NCI-H187 (cell line): ENCODE results near the gene TCOF1.

Experiments used
- DNase-seq, 2 experiments: peaks; one replicate each; lab custom pipeline; 2025; lab: John Stamatoyannopoulos, UW

Gene TCOF1

DNA sequence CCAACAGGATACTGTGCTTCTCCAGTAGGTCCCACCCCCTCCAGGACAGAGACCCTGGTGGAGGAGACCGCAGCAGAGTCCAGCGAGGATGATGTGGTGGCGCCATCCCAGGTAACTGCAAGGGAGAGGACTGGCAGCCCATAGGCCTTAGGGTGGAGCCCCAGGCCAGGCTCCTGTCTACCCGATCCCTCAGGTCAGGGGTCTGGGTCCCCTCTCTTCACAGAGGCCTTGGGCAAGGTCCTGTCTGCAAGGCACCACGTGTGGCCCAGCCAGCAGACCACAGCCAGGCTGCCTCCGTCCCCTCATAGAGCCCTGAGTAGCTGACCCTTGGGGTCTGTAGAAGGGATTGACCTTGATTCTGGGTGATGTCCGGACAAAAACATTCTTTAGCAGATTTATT lies 35.2 kb downstream of the TCOF1 start:
- no peak for DNase-seq

DNA sequence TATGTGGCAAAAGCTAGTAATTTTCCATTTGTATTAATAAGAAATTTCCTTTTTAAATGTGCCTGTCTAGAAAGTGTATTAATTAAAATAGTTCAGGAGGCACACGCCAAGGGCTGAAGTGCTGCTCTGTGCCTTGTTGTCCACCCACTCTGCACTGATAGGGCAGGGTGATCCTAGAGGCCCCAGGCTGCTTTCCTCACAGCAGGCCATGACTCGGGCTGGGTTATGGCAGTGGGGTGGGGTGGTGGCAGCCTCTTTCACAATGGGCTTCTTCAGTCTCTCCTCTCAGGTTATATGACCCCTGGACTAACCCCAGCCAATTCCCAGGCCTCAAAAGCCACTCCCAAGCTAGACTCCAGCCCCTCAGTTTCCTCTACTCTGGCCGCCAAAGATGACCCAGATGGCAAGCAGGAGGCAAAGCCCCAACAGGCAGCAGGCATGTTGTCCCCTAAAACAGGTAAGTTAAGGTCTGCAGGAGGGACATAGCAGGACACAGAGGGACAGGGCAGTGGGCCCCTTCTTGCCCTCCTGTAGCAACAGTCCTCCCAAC lies 35.7 kb downstream of the TCOF1 start:
- no peak for DNase-seq

DNA sequence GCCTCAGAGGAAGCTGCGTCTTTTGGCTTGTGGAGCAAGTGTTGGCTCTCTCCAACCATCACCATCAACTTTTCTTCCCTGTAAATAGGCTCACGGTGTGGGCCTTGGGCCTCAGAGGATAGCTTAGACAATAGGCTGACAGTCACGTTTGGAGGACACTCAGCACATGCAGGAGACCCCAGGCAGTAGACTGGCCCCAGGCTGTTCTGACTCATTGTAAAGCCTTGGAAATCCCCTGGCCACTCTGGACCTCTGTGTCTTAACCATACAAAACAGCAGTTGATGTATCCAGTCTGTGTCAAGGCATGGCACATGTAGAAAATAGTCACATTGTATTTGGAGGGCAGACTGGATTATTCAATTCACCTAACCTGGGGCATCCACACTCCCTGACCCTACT lies 36.6 kb downstream of the TCOF1 start:
- no peak for DNase-seq

DNA sequence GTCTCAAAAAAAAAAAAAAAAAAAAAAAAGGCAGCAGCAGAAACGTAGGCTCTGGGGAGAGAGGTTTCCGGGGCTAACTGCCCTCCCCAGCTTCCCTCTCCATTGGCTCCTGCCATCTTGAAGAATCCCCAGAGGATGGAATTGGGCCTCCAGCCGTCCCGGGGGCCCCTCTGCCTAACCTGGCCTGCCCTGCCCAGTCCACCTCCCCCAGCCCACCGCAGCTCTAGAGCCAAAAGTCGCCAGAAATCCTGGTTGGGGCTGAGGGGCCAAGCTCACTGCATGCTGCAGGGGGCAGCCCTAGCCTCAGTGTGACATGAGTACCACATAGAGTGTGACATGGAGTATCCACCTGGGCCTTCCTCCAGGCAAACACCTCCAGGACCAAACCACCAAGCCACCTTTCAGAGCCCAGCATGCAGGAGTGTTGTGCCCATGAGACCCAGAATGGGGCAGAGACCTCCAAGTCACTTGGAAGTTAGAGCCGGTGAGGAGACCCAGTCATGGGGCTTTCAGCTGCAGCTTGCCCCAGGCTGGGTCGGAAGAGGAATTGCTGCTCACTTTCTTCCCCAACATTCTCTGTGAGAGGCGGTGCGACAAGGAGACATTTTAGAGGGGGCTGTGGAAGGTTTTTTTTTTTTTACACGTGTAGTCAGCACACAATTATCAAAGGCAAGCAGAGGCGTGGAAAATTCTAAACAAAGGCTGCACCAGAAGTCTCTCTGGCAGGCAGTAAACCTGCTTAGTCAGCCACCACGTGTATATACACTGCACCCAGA lies 37.6 kb downstream of the TCOF1 start:
- no peak for DNase-seq

DNA sequence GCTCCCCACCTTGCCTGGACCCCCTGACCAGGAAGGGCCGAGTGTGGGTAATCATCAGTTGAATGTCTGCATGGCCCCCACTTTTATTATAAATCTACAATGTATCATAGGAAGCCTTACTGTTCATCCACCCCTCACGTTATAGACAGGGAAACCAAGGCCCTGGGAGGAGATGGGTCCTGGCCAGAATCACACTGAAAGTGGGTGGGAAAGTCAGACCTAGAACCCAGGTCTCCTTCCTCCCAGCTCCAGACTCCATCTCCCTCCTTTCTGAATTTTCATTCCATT lies 38.1 kb downstream of the TCOF1 start:
- no peak for DNase-seq

DNA sequence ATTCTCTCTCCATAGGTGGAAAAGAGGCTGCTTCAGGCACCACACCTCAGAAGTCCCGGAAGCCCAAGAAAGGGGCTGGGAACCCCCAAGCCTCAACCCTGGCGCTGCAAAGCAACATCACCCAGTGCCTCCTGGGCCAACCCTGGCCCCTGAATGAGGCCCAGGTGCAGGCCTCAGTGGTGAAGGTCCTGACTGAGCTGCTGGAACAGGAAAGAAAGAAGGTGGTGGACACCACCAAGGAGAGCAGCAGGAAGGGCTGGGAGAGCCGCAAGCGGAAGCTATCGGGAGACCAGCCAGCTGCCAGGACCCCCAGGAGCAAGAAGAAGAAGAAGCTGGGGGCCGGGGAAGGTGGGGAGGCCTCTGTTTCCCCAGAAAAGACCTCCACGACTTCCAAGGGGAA lies 38.8 kb downstream of the TCOF1 start:
- no peak for DNase-seq

DNA sequence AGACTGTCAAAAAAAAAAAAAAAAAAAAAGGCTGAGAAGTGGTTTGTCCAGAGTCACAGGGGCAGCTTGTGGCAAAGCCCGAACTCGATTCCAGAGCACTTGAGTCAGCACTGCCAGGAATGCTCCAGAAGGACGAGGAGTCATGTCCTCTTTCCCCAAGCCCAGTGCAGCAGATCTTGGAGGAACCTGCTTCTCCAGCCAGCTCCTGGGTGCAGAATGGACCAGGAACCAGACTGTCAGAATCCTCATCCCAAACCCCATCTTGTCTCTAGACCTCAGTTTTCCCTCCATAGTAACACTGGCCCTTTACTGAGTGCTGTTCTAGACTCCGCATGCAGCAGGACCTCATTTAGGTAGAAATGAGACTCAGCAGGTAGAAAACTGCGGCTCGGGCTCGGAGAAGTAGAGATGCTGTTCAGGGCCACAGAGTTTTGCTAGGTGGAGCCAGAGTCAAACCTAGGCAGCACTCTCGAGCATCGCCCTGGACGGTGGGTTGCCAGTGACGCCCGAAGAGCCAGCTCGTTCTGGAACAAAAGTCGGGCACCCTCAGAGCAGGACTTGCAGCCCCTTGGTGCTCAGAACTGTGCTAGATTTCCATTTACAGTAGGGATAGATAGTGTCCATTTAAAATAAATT lies 39.8 kb downstream of the TCOF1 start:
- no peak for DNase-seq

DNA sequence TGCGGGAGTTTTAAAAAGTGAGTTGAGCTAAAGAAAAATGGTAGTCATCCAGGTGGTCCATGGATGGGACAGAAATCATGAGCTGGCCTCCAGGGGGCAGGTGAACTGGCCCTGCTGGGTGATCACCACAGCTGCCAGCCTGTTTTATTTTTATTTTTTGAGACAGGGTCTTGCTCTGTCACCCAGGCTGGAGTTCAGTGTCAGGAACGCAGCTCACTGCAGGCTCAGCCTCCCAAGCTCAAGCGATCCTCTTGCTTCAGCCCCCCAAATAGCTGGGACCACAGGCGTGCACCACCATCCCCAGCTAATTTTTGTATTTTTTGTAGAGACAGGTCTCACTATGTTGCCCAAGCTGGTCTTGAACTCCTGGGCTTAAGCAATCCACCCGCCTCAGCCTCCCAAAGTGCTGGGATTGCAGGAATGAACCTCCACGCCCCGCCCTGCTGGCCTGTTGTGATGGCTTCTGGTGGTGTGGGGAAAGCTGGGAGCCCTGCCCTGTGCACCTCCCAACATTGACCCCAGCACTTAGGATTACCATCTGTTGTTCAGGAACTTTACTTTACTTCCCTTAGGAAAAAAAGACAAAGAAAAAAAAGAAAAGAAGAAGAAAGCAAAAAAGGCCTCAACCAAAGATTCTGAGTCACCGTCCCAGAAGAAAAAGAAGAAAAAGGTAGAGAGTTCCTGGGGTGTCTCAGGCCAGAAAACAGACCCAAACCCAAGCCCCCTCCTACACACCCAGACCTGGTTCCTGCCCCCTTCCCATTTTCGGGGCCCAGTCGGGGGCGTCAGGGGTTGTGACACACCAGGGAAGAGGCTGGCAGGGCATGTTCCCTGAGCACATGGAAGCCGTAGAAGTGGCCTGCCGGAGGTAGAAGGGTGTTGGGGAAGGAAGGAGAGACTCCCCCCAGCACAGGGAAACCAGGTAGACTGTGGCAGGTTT lies 40.6 kb downstream of the TCOF1 start:
- DNase-seq, result no peak

DNA sequence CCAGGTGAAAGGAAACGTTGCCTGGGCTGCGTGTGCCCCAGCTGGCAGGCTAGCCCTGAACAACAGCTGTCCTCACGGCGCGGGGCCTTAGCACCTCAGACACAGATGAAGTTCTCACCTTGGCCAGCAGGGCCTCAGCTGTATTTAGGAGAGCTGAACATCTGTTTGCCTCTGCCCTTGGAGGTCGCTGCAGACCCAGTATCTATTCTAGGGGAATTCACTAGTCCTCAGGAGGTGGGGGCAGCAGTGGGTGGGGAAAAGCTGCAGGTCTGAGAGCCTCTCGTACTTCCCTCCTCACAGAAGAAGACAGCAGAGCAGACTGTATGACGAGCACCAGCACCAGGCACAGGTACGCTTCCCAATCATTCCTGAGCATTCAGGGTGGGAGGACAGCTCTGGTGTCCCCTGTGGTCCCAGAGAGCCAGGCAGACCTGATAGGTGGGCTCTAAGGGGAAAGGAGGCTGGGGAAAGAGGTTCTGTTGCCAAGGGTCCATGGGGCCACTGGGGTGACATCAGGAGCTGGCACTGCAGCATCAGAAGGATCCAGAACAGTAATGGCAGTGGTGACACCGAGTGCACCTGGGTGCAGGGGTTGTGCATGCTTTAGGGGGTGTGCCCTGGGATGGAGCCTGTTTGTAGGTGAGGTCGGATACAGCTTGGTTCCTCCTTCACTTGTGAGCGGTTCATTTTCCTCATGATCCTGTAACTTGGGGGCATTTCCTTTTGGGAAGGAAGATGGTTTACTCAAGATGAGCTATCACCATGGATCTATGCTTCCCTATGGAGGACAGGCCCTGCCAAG lies 41.4 kb downstream of the TCOF1 start:
- no peak for DNase-seq

DNA sequence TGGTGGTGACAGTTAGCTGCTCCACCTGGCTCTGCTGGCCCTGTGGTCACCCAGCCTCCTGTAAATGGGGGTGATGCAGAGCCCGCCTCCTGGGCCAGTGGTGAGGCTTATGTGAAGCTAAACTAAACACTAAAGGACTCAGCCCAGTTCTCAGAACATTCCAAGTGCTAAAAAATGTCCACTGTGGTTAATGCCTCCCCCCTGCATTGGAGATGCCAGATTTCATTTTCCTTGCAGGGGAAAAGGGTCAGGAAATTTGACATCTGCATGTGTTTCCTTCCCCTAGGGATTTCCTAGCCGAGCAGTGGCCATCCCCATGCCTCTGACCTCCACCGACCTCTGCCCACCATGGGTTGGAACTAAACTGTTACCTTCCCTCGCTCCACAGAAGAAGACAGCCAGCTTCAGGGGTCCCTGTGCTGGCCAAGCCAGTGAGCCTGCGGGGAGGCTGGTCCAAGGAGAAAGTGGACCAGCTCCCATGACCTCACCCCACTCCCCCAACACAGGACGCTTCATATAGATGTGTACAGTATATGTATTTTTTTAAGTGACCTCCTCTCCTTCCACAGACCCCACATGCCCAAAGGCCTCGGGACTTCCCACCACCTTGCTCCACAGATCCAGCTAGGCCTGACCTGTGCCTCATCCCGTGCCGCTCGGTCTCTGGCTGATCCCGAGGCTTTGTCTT lies 42.2 kb downstream of the TCOF1 start:
- no peak for DNase-seq

DNA sequence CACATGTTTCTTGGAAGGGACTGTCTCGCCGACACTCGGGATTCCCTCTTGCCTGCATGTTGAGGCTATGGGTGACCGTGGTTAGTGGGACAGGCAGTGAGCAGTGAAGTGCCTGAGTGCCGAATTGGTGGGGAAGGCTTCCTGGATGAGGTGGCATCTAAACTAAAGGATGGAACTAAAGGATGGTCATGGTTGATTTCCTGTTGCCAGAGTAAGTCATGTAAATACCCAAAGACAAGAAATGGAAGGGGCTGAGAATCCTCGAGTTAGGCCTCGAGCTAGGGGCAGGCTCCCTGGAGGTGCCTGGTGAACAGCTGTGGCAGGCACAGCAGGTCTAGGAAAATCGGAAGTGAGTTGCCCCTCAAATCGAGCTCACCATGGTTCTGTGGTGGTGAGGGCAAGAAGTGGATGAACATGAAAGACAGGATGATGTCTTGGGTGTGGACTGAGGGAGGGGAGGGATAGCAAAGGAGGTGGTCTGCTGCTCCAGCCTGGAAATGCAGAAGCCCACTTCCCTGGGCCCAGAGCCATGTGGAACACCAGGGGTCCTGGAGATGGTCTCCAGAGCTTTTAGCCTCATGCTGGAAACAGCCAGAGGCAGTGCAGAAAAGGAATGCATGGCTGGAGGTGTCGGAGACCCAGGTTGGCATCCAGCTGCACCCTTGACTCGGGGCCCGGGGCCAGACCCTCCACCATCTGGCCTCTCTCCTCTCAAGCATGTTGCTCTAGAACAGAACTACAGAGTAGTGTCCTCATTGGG lies 43.0 kb downstream of the TCOF1 start:
- no peak for DNase-seq

DNA sequence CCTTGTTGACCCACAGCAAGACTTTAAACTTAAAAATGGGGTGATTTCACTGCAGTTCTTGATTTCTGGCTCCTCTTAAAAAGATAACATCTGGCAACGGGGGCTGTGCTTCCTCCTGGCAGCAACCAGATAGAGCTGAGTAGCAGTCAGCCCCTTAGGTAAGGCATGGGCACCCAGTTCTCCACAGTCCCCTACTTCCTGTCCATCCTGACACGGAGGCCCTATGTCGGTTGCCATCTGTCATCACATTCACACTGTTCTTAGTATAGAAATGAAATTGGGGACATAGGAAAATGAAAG lies 43.5 kb downstream of the TCOF1 start:
- DNase-seq, result no peak

DNA sequence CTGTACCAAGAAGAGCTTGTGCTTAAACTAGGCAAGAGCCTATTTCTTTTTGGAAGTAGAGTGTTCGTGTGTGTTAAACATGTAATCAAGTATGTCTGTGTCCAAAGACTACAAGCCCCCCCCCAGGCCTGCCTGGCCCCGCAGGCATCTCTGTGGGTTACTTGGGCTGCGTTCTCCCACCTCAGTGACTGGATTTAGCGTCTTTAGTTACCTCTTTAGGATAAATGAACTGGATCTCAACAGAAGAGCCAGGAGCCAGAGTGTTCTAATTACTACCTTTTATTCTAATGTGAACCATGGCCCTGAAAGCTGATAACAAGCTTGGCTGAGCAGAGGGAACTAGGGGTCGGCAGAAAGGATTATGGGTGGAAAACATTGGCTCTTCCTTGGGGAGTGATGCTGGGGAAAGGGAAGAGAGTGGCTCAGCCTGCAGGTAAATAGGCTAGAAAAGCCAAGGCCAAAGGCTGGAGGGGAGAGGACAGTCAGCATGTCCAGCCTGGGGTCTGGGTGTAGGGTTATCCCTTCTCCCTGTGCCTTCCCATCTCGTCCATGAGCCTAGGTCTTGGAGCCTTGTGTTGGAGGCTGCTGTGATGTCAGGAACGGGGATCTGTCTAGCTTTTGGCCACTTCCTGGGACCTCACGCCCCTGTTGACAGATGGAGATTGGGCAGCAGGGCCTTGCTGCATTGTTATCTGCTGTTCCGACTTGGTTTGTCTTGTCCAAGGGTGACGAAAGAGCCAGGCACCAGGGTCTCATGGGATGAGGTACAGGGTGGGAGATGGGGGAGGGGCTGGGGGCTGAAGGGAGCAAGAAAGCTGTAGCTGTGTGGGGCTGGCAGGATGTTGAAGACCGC lies 44.1 kb downstream of the TCOF1 start:
- DNase-seq, result no peak

DNA sequence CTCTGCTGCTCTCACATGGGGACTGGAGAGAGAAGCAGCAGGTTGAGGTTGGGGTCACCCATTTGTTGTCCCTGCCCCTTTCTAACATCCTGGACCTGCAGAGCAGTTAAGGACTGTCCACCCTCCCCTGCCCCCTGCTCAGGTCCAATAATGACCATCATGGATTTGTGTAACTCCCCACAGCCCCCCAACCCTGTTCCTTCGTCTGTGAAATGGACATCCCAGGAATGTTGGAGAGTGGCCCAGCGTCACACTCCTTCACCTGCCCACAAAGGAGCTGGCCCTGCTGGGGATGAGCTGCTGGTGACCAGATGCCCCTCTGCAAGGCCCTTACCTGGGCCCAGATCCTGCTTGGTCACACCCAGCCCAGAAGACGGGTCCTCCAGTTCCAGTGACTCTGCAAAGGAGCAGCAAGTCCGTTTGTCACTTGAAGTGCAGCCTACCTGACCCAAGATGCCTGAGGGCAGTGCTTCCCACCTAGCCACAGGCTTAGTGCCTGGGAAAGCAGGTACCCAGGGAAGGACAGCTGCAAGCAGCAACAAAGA lies 44.8 kb downstream of the TCOF1 start:
- no peak for DNase-seq

DNA sequence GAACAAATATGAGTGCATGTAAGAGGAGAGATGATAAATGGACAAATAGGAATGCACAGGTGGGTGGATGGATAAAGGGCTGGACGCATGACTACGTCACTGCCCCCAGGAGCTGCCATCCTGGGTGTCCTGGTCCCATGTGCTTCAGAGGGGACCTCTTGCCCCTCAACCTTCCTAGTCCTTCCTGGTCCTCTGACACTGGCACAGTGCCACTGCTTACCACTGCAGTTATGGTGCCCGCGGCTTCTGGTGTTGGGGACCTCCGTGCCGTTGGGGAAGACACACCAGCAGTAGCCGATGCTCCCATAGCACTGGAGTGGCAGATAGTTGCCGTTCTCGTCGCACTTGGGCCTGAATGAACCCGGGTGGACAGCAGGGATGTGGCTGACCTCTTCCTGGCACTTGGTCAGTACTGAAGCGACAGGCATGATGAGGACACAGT lies 45.4 kb downstream of the TCOF1 start:
- DNase-seq, result no peak

DNA sequence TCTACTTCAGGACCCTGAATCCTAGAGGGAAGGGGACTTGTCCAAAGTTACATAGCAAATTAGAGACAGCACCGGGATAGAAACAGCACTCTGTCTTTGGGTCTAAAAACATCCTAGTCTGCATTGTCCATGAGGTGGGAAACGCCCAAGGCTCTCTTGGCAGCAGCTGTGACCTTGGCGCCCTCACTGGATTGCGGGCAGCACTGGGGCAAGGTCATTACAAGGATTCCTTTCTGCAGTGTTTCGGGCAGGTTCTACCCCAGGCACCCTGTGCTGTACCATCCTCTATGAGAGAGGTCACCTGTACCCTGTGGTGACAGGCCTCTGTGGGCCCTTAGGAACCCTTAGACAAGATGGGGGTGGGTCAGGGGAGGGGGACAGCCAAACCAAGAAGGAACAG lies 46.6 kb downstream of the TCOF1 start:
- DNase-seq, result no peak

DNA sequence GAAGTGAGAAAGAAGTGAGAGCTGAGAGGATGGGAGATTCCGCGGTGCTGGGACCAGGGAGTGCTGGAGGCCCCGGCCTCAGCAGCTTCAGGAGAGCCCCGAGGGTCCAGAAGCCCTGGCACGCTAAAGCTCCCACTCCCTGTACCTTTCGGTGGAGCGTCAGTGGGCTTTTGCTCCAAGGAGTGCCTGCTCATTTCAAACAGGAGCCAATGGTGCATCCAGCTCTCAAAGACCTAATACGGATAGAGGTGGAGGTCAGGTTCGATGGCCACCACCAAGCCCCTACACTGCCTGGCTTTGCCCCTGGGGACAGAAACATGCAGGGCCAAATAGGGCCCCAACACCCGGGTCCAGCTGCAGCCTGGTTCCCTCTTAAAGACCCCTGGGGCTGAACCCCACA lies 47.0 kb downstream of the TCOF1 start:
- no peak for DNase-seq

DNA sequence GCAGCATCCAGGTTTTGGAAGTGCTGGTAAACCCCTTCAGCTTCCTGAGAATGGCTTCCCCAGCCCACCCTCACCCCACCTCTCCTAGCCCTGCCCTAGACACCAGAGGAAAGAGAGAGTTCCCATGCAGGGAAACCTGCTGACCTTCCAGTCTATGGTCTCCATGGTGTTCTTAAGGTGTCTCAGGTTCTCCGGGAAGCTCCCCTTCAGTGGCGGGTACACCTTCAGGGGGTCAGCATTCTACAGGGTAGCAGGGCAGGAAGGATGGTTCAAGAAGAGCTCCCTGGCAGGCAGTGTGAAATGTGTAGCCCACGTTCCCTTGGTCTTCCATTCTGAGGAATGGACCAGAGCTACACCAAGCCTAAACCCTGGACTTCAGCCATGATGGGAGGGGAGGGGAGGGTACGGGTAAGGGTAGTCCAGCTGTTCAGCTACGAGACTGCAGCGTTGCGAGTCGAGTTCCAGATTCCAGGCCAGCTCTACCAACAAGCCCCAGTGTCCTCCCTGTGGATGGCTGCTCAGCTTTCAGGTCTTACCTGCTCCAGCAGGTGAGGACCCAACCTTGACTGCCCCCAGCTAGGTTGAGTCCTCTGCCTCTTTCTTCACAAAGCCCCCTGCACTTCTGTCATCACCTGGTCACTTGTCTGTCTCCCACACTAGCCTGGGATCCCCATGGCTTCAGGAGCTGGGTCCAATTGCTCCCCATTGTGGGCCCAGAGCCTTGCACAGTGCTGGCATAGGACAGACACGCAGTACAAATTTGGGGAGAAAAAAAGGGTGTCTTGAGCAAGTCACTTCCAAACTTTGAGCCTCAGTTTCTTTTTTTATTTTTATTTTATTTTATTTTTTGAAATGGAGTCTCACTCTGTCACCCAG lies 47.7 kb downstream of the TCOF1 start:
- DNase-seq, result no peak
